Measurements from ENCODE around the gene OR5B2.
"Not testable (repeated sequence)": the region's sequence is repeated elsewhere in the genome, so short reads cannot be mapped to it uniquely, and the experiment has no call there.

OR5B2 gene

GRCh38 chr11:58428021-58428420, at the start of gene OR5B2:
TSS of gene OR5B2 (minus strand) at chr11:58428121. CDS start at chr11:58423261, 4,860 bp downstream.
- no peak for DNase-seq

GRCh38 chr11:58471892-58472291, 44.0 kb upstream of the OR5B2 start:
- DNase-seq = no peak

GRCh38 chr11:58466293-58466692, 38.4 kb upstream of the OR5B2 start:
- DNase-seq = no peak

GRCh38 chr11:58465690-58466089, 37.8 kb upstream of the OR5B2 start:
- no peak for DNase-seq

GRCh38 chr11:58451585-58451984, 23.7 kb upstream of the OR5B2 start:
- DNase-seq = no peak

- no peak for DNase-seq
Observed at GRCh38 chr11:58446294-58446693, 18.4 kb upstream of the OR5B2 start.

GRCh38 chr11:58444300-58444699, 16.4 kb upstream of the OR5B2 start:
- no peak for DNase-seq

GRCh38 chr11:58442136-58442535, 14.2 kb upstream of the OR5B2 start, which contains the start of gene OR5B12:
TSS of gene OR5B12 (minus strand) at chr11:58442236. CDS start at chr11:58440151, 2,085 bp downstream.
- DNase-seq = no peak

GRCh38 chr11:58438486-58438885, 10.6 kb upstream of the OR5B2 start:
- DNase-seq = no peak

GRCh38 chr11:58434217-58434616, 6.3 kb upstream of the OR5B2 start:
- DNase-seq = no peak

- no peak for DNase-seq
Observed at GRCh38 chr11:58433638-58434203, 5.8 kb upstream of the OR5B2 start.

GRCh38 chr11:58429273-58429672, 1.4 kb upstream of the OR5B2 start:
- DNase-seq = no peak

GRCh38 chr11:58406774-58407173, 21.1 kb downstream of the OR5B2 start, which contains the start of gene OR5B3:
TSS of gene OR5B3 (minus strand) at chr11:58406874. CDS start at chr11:58403409, 3,465 bp downstream.
- DNase-seq = no peak

- not testable (repeated sequence) for DNase-seq
Observed at GRCh38 chr11:58399622-58400021, 28.3 kb downstream of the OR5B2 start.

GRCh38 chr11:58395581-58395980, 32.3 kb downstream of the OR5B2 start:
- DNase-seq = no peak

- DNase-seq = no peak
Observed at GRCh38 chr11:58394195-58394594, 33.7 kb downstream of the OR5B2 start.

GRCh38 chr11:58392746-58393145, 35.2 kb downstream of the OR5B2 start:
- no peak for DNase-seq

- DNase-seq = no peak
Observed at GRCh38 chr11:58391879-58392278, 36.0 kb downstream of the OR5B2 start.

GRCh38 chr11:58390551-58391063, 37.3 kb downstream of the OR5B2 start:
- no peak for DNase-seq
